Stomach smooth muscle (tissue), 2 donors: ENCODE measurements around the gene BRIP1.
"Not testable (repeated sequence)": the region's sequence is repeated elsewhere in the genome, so short reads cannot be mapped to it uniquely, and the experiment has no call there.

ENCODE experiments used
- H3K27ac ChIP-seq: one replicate; pipeline ENCODE4 v1.7.0; 2013; ENCODE audit warnings: mild to moderate bottlenecking, low read length, inconsistent platforms
- H3K27me3 ChIP-seq, 2 donors: one replicate each; pipeline ENCODE4 v1.7.0; 2013; ENCODE audit warnings: low read length in 2 of 2; ENCODE audit not compliant: insufficient read depth in 2 of 2, control insufficient read depth in 1 of 2
- H3K36me3 ChIP-seq, 2 donors: one replicate each; pipeline ENCODE4 v1.7.0; 2013; ENCODE audit warnings: low read length in 2 of 2; ENCODE audit not compliant: control insufficient read depth in 2 of 2, insufficient read depth in 2 of 2
- H3K4me1 ChIP-seq: one replicate; pipeline ENCODE4 v1.7.0; 2013; ENCODE audit warnings: low read length; ENCODE audit not compliant: control insufficient read depth, insufficient read depth
- H3K4me3 ChIP-seq, 2 donors: one replicate each; pipeline ENCODE4 v1.7.0; 2013; ENCODE audit warnings: low read length in 2 of 2
- H3K9ac ChIP-seq, 2 donors: one replicate each; pipeline ENCODE4 v1.7.0; 2013; ENCODE audit warnings: low read length in 2 of 2, mild to moderate bottlenecking in 1 of 2
- H3K9me3 ChIP-seq, 2 donors: one replicate each; pipeline ENCODE4 v1.7.0; 2013; ENCODE audit warnings: low read length in 2 of 2; ENCODE audit not compliant: control insufficient read depth in 2 of 2
- donor health status: healthy.
- donor health status: Pancreatic carcinoma.

BRIP1 gene

DNA sequence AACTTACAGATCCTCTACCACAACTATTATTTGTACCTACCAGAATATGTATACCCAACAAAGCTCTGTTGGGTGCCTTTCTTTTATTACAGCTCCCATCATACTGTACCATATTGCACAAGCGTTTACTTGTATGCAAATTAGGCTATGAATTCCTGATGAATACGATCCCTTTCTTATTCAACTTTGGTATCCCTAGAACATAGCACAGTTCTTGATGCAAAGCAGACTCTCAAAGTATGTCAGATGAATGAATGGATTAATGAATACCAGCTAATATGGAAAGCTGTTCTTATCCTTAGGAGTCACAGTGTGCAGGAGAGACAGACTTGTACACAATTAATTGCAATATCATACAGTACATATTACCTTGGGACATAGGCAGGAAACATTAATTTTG is 192.6 kb downstream of the BRIP1 start:
- Histone ChIP-seq H3K36me3 (no peaks in the 10 kb centered on the region), H3K4me3 (no peak overlapping the region), H3K9ac (no peak overlapping the region), H3K4me1 (no peaks in the 10 kb centered on the region), H3K27ac (no peak overlapping the region), H3K9me3 (no peaks in the 10 kb centered on the region), H3K27me3 (no peaks in the 10 kb centered on the region)

DNA sequence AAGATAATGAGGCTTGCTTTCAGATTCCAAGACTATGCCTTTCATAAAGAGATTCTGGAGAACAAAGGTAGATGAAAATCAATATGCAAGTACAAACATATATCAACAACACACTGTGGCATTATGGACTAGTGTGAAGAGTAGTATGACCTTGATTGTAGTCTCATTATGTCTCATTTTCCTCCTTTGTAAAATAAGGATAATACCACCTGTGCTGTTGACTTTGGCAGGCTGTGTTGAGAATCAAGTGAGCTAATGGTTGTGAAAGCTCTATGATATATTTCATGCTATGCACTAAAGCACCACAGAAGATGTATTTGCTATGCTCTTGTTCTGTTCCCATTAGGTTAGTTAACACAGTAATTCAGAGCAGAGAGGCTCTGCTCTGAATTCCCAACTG is 193.8 kb downstream of the BRIP1 start:
- Histone ChIP-seq H3K27ac (no peak overlapping the region), H3K4me1 (no peaks in the 10 kb centered on the region)

DNA sequence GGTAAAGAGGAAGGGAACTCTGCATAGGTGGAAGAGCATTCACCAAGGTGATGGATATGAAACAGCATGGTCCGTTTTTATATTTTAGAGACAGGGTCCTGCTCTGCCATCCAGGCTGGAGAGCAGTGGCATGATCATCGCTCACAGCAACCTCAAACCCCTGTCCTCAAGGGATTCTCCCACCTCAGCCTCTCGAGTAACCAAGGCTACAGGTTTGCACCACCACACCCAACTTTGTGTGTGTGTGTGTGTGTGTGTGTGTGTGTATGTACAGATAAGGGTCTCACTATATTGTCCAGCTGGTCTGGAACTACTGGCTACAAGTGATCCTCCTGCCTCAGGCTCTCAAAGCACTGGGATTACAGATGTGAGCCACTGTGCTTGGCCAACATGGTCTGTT is 194.8 kb downstream of the BRIP1 start:
- H3K9me3 ChIP-seq: no peaks in the 10 kb centered on the region
- H3K27ac ChIP-seq: no peak overlapping the region
- H3K4me1 ChIP-seq: no peaks in the 10 kb centered on the region
- no peaks in the 10 kb centered on the region for H3K27me3 ChIP-seq
- no peaks in the 10 kb centered on the region for H3K36me3 ChIP-seq
- H3K9ac ChIP-seq: no peak overlapping the region
- H3K4me3 ChIP-seq: no peak overlapping the region

More for the DNA sequence above, 193.8 kb downstream of the BRIP1 start:
- H3K9me3 ChIP-seq: no peaks in the 10 kb centered on the region
- no peak overlapping the region for H3K9ac ChIP-seq
- no peak overlapping the region for H3K4me3 ChIP-seq
- H3K36me3 ChIP-seq: no peaks in the 10 kb centered on the region
- no peaks in the 10 kb centered on the region for H3K27me3 ChIP-seq

DNA sequence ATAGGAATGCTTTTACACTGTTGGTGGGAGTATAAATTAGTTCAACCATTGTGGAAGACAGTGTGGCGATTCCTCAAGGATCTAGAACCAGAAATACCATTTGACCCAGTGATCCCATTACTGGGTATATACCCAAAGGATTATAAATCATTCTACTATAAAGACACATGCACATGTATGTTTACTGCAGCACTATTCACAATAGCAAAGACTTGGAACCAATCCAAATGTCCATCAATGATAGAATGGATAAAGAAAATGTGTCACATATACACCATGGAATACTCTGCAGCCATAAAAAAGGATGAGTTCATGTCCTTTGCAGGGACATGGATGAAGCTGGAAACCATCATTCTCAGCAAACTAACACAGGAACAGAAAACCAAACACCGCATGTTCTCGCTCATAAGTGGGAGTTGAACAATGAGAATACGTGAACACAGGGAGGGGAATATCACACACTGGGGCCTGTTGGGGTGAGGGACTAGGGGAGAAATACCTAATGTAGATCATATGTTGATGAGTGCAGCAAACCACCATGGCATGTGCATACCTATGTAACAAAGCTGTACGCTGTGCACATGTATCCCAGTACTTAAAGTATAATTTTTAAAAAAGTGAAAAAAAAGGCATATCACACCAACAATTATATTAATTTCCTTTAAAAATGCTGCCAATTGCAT is 196.8 kb downstream of the BRIP1 start:
- not testable (repeated sequence) for H3K4me3 ChIP-seq, H3K9ac ChIP-seq, H3K27ac ChIP-seq, H3K4me1 ChIP-seq, H3K9me3 ChIP-seq, H3K36me3 ChIP-seq, H3K27me3 ChIP-seq

DNA sequence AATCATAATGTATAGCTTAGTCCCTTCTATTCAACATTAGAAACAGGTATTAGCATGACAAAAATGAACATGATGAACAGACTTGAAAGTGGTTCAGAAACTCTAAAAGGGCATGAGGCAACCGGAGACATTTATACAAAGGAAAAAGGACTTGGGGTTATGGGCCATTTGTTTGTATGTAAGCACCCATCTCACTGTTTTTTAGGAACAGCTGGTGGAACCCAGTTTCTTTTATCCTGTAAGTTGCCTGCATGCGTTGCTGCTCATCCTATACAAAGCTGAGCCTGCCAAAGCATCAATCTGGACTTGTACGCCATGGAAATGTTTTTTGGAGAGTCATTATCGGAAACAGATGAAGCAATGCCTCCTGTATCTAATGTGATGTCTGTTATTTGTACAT is 200.0 kb downstream of the BRIP1 start:
- H3K4me3 ChIP-seq: no peak overlapping the region
- H3K27ac ChIP-seq: no peak overlapping the region
- H3K9me3 ChIP-seq: no peaks in the 10 kb centered on the region
- no peak overlapping the region for H3K9ac ChIP-seq
- no peaks in the 10 kb centered on the region for H3K27me3 ChIP-seq
- no peaks in the 10 kb centered on the region for H3K4me1 ChIP-seq
- H3K36me3 ChIP-seq: no peaks in the 10 kb centered on the region

DNA sequence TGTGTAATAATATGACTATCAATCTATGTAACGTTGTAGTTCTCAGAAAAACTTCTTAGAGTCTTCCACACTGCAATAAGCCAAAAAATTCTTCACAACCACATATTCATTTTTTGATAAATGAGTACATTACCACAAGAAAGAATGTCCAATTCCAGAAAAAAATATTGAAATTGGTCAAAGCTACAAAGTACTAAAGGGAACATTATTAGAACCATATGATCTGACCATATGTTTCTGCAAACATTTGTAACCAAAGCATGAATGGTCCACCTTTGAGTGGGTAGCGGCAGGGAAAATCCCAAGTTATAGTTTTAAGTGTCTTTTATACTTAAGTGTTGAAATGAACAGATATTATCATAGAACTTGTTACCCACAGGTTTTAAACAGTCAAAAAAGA is 200.6 kb downstream of the BRIP1 start:
- no peak overlapping the region for H3K4me3 ChIP-seq
- no peaks in the 10 kb centered on the region for H3K36me3 ChIP-seq
- no peak overlapping the region for H3K27ac ChIP-seq
- H3K4me1 ChIP-seq: no peaks in the 10 kb centered on the region
- no peak overlapping the region for H3K9ac ChIP-seq
- H3K9me3 ChIP-seq: no peaks in the 10 kb centered on the region
- H3K27me3 ChIP-seq: no peaks in the 10 kb centered on the region

DNA sequence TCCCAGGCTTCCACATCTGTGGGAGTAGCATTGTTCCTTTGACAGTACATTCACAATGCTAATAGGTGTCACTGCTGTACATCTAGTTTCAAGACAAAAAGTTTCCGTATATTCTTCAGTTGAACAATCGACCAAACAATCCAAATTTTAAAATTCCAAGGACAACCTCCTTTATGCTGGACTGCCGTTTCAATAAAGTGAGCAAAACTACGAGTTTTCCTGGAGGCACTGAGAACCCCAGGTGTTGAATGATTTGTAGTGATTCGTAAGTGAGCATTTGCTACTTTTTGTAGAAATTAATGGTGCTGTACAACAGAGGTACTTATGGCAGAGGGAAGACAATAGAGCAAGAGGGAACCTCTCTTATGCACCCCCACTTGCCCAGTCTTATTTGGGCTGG is 201.1 kb downstream of the BRIP1 start:
- Histone ChIP-seq H3K9ac (no peak overlapping the region), H3K4me3 (no peak overlapping the region), H3K4me1 (no peaks in the 10 kb centered on the region), H3K27me3 (no peaks in the 10 kb centered on the region), H3K9me3 (no peaks in the 10 kb centered on the region), H3K36me3 (no peaks in the 10 kb centered on the region), H3K27ac (no peak overlapping the region)

DNA sequence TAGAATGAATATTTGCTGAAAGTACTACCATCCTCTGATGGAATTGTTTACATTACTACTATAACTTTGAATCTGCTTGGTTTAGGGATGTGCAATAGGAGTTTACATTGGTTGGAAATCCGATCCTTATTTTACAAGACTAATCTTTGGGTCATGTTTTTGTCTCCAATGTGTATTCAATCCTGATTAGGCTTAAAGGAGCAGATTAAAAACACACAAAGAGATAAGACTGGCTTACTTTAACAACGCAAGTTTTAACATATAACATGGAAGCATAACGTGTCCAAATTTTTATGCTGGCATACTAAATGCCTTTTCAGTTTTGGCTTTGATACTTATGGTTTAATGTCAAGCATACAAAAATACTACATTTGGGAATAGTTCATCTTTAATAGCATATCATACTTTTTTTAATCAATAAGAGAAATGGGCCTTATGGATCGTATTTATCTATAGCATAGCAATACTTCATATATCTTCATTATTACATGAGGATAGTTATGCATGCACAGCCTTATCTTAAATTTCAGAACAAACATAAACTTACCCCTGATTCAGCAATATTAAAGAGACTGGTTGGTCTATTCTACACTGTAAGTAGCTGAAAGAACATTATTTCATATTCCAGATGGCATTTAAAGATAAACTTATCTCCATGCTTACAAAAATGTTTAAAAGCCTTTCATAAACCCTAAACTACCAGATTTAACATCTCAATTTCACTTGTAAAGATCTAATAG is 202.4 kb downstream of the BRIP1 start:
- Histone ChIP-seq H3K9me3 (no peaks in the 10 kb centered on the region), H3K4me3 (no peak overlapping the region), H3K27ac (no peak overlapping the region), H3K36me3 (no peaks in the 10 kb centered on the region), H3K4me1 (no peaks in the 10 kb centered on the region), H3K27me3 (no peaks in the 10 kb centered on the region), H3K9ac (no peak overlapping the region)

DNA sequence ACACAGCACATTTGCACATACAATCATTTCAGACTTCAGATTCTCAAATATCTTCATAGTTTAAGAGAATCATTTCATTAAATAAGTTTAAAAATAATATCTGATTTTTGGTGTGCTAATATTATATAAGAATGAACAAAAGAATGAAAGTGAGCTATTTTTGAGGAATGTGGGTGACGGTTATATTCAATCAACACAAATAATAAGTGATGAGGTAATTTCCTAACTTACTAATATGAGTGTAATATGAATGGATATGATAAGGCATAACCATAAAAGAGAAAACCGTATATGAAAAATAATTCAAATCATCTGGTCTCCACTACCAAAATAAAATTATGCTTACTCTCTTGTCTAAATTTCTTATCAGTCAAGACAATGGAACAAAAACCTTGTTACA is 203.9 kb downstream of the BRIP1 start:
- no peak overlapping the region for H3K4me3 ChIP-seq
- H3K9ac ChIP-seq: no peak overlapping the region
- no peaks in the 10 kb centered on the region for H3K9me3 ChIP-seq
- no peaks in the 10 kb centered on the region for H3K4me1 ChIP-seq
- no peak overlapping the region for H3K27ac ChIP-seq
- no peaks in the 10 kb centered on the region for H3K36me3 ChIP-seq
- H3K27me3 ChIP-seq: no peaks in the 10 kb centered on the region

DNA sequence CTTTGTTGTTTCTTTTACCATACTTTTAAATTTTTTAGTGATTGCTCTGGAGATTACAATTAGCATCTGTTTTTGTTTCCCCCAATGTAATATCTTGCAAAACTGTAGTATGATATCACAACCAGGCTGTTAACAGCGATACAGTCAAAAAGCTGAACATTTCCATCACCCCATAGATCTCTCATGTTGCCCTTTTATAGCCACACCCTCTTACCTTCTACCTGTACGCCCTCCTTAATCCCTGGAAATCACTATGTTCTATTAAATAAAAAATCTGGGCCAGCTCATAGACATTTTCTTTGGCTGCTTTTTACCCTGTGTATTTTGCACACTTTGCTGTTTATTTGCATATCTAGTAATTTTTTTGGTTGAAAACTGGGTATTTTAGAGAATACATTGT is 205.1 kb downstream of the BRIP1 start:
- no peaks in the 10 kb centered on the region for H3K27me3 ChIP-seq
- no peaks in the 10 kb centered on the region for H3K36me3 ChIP-seq
- no peak overlapping the region for H3K9ac ChIP-seq
- no peaks in the 10 kb centered on the region for H3K4me1 ChIP-seq
- no peak overlapping the region for H3K27ac ChIP-seq
- H3K9me3 ChIP-seq: peaks cover 0 to 3% of the 10 kb centered on the region in 2 donors
- no peak overlapping the region for H3K4me3 ChIP-seq

DNA sequence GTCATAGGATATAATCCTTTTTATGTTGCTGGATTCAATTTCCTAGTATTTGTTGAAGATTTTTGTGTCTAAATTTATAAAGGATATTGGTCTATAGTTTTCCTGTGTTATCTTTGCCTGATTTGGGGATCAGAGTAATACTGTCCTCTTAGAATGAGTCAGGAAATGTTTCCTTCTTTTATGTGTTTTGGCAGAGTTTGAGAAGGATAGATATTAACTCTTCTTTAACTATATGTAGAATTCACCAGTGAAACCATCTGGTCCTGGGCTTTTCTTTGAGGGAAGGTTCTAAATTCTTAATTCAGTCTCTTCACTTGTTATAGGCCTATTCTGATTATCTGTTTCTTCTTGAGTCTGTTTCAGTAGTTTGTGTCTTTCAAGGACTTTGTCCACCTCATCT is 206.0 kb downstream of the BRIP1 start:
- Histone ChIP-seq H3K27ac (no peak overlapping the region), H3K4me3 (no peak overlapping the region), H3K27me3 (no peaks in the 10 kb centered on the region), H3K9ac (no peak overlapping the region), H3K9me3 (peaks cover 0 to 3% of the 10 kb centered on the region in 2 donors), H3K36me3 (no peaks in the 10 kb centered on the region), H3K4me1 (no peaks in the 10 kb centered on the region)
